GM21825 (cell line): Measurements from ENCODE around the gene GET4.

Experiments
- ATAC-seq: cut with Tn5 transposase; IDR thresholded peaks from one replicate; pipeline ENCODE4 v1.9.1; 2021; ENCODE audit warnings: mild to moderate bottlenecking, moderate library complexity; ENCODE audit not compliant: unreplicated experiment

Gene GET4

GRCh38 chr7:897771-898376, 21.5 kb downstream of the GET4 start:
- no peak for ATAC-seq

GRCh38 chr7:898460-898854, 22.1 kb downstream of the GET4 start:
- ATAC-seq = no peak

DNA sequence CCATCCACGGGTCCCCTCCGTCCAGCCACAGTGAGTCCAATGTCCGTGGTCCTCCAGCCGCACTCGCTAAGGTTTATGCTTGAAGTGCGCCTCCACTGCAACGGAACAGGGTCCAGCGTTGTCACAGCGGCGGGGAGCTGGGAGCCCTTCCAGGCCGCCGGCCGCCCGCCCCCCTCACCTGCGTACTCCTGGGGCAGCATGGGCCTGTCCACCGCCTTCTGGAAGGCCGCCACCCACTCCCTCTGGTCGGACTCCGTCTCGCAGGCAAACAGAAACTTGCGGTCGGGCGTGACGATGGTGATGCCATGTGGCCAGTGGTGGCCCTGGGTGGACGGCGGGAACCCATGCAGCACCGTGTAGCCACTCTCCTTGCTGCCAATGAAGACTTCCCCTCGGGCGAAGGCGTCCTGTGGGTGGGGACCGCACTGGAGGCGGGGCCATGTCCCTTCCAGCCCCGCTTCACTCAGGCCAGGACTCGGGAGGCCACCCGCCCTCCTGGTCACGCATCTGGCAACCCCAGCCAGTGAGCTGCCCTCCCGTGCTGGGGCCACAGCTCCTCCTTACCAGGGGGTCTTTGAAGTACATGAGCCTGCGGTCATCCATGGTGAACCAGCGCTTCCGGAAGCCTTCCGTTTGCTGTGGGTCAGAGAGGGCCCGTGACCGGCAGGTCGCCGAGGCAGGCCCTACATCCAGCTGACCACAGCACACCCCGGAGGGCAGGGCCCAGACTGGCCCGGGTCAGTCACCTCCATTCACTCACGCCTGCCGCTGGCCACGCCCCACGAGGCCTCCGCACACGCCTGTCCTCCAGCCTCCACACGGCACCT, 22.7 kb downstream of the GET4 start:
- ATAC-seq = no peak

- no peak for ATAC-seq
Observed at GRCh38 chr7:899806-900205, 23.5 kb downstream of the GET4 start.

GRCh38 chr7:900331-901040, 24.1 kb downstream of the GET4 start:
- ATAC-seq = no peak

GRCh38 chr7:901041-901387, 24.7 kb downstream of the GET4 start:
- no peak for ATAC-seq

- ATAC-seq = no peak
Observed at GRCh38 chr7:901388-902154, 25.2 kb downstream of the GET4 start.

- no peak for ATAC-seq
Observed at GRCh38 chr7:902996-903395, 26.6 kb downstream of the GET4 start.

- no peak for ATAC-seq
Observed at GRCh38 chr7:903921-904755, 27.8 kb downstream of the GET4 start.

DNA sequence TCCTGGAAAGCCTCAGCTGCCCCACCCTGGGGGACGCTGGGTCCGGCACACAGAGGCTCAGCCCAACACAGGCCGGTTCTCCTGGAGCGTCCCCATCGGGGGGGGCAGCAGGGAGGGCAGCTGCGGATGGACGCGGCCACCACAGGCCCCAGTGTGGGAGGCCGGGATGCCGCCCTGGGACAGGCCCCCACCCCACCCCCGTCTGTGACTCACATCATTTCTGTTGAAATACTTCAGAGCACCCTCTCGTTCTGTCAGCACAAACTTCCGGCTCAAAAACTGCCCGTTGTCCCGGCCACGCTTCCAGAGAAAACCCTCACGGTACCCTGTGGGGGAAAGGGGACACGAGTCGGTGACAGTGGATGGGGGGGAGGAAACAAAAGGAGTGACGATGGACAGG, 28.5 kb downstream of the GET4 start:
- ATAC-seq = no peak

- no peak for ATAC-seq
Observed at GRCh38 chr7:906776-907157, 30.4 kb downstream of the GET4 start.

DNA sequence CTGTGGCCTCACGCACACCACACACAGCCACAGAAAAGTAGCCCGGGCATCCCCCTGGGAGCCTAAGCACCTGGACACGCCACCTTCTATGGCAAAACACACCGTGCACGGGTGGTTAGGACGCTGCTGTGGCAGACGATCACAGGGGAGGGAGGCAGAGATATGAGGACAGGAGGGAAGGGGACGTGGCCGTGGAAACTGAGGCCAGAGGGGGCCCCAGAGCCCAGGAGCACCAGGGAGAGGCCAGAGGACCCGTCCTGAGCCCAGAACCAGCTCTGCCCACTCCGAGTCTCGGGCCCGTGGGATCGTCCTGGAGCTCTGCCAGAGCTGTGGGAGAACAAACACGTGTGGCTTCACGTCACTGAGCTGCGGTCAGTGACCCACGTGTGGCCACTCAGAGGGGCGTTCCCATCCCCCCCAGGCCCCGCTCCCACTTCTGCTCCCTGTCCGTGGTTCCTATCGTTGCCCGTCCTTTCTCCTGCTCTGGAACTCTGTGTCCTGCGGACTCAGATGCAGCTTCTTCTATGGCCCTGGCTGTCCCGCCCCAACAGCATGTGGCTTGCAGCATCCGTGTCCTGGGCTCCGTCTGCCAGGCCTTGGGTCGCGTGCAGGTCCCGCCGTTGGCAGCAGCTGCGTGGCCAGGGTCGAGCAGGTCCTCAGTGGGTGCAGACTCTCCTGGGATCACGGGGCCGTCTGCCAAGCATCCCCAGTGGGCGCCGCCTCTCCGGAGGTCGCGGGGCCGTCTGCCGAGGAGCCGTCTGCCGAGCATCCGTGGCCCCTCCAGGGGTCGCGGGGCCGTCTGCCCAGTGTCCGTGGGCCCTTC, 31.0 kb downstream of the GET4 start:
- ATAC-seq = no peak

DNA sequence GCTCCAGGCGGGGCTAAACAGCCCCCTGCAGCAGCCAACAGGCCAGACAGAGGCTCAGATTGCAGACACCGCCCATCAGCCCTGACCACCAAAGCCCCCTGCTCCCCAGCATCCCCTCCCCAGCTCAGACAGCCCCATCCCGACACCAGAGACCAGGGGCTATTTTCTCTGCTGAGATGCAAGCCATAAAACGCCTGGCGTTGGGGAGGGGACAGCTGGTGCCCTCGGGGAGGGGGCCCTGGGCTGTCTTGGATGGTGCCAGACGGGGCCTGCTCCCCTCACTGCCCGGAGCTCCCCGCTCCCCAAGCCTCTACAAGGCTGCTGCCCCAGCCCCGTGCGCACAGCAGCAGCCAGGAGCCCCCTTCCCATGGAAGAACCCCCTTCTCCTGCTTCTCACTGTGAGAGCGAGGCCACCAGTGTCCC, 31.8 kb downstream of the GET4 start:
- ATAC-seq = no peak

GRCh38 chr7:908591-909357, 32.4 kb downstream of the GET4 start:
- ATAC-seq = peak; percentile 77

DNA sequence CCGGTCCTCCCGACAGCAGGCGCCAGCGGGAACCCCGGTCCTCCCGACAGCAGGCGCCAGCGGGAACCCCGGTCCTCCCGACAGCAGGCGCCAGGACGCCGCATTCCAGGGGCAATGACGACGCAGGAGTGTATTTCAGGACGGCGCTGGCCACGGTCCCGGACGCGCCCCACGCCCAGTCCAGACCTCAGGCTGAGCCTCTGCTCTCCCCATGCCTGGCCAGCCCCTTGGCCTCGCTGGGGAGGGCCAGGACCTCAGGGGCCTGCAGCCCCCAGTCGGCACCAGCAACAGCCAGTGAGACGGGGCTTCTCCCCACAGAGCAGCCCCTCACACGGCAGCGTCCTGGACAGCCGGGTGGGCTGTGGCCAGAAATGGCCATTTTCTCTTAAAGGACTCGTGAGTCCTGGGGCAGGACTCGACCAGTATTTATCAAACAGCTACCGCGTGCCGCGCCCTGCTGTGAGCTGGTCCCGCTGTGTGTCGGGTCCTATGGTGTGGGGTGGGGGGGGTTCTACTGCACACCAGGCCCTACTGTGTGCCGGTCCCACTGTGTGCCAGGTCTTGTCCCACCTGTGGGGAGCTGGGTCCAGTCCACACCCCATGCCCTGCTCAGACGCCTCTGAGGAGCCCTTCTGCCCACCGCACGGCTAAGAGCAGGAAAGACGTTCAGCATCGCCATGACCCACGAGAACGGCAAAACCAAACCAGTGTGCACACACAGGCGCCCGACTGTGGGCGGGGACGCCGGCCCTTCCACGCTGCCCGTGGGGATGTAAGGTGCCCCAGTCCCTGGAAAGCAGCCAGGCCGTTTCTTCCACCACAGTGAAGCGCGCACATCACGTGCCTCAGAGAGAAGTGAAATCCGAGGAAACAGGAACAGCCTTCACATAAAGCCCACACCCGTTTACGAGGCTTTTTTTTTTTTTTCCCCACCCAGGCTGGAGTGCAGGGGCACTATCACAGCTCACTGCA, 33.3 kb downstream of the GET4 start:
- no peak for ATAC-seq

GRCh38 chr7:910441-910861, 34.1 kb downstream of the GET4 start:
- no peak for ATAC-seq

GRCh38 chr7:910931-911431, 34.6 kb downstream of the GET4 start:
- no peak for ATAC-seq
